Activated T-cell treated with anti-CD3 and anti-CD28 coated beads, Interleukin-2, amount 50 U/mL, for 1 hour (primary cell): Measurements from ENCODE around the gene CTTNBP2NL.

Source experiments
- DNase-seq: peaks from one replicate; pipeline ENCODE4 v3.0.0-alpha.2; 2020

The CTTNBP2NL gene

DNA sequence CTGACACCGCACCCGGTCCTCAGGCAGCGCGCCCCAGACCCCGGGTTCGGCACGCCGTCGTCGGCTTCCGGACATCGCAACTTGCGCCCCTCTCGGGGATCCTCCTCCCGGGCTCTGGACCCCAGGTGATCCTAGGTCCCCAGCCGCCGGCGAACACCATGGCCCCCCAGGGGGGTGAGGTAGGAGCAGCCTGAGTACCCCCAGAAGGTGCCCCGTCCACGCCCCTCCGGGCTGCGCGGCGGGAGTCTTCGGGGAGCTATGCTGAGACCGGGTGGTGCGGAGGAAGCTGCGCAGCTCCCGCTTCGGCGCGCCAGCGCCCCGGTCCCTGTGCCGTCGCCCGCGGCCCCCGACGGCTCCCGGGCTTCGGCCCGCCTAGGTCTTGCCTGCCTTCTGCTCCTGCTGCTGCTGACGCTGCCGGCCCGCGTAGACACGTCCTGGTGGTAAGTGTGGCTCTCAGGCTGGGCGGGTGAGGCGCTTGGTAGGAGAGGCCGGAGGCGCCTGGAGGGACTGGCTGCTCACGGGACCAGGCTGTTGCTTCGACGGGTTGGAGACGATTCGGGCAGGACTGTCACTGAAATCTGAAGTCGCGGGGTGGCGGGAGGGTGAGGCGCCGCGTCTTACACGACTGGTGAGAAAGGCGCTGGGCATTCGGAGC is 113.1 kb downstream of the CTTNBP2NL start:
- DNase-seq, result peak; percentile 61

DNA sequence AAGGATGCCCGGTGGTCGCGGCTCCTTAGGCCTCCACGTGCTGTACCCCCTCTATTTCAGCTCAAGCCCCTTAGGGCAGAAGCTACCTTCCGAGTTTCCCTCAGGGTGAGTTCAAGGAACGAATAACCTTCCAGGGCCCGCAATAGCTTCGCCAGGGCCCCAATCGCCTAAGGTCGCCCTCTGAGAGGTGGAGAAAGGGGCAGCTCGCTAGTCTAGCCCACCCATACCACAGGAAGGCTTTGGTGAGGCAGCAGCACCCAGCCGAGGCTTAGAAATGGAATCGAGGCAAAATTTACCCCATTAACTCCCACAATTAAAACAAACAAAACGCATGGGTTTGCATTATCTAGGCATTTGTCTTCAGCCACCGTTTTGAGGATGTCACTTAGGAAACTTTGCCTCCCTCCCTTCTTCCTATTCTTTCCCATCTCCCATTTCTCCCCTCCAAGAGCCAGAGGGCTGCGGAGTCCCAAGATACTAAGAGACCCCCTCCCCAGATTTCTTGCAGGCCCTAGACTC is 113.7 kb downstream of the CTTNBP2NL start:
- DNase-seq, result no peak

DNA sequence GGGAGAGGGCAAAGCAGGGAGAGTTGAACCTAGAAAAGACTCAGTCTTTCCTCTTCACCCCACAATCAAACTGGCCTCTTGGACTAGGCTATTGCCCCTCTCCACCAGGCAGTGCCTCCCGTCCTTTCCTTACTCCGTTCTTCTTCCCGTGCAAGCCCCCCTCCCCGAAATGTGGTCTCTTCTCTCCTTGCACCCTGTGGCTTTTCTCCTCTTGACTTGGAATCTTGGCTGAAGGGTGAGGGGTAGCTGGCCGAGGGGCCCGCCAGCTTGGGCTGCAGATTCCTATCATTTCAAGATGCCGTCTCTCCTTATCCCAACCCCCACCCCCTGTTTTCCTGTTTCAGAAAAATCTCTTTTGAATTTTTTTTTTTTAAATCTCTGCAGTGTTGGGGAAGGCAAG is 114.3 kb downstream of the CTTNBP2NL start:
- DNase-seq, result no peak
